Colonic mucosa (tissue), 4 donors: ENCODE results near the gene NID1. TPM values are rescaled to one million over a fixed set of nuclear protein-coding genes. Genes with fewer than 3 reads are reported as not detected.
A peak's percentile ranks its signal among the peaks of the same experiment; 100 is the strongest.

Experiments
- DNase-seq: peaks from one replicate; pipeline ENCODE4 v3.0.0-alpha.2; 2020
- H3K27ac ChIP-seq: fragments of 200-600 bp; one replicate; pipeline ENCODE4 v1.8.0; 2021
- H3K27me3 ChIP-seq: fragments of 200-600 bp; one replicate; pipeline ENCODE4 v1.8.0; 2021
- H3K36me3 ChIP-seq: fragments of 200-600 bp; one replicate; pipeline ENCODE4 v1.8.0; 2021
- H3K4me1 ChIP-seq: fragments of 200-600 bp; one replicate; pipeline ENCODE4 v1.8.0; 2021; ENCODE audit warnings: mild to moderate bottlenecking
- H3K4me3 ChIP-seq: fragments of 200-600 bp; one replicate; pipeline ENCODE4 v1.8.0; 2021
- H3K9ac ChIP-seq, 2 donors: one replicate each; pipeline ENCODE4 v1.7.0; 2013; ENCODE audit warnings: control low read depth in 2 of 2, low read depth in 2 of 2, low read length in 2 of 2
- H3K9me3 ChIP-seq: fragments of 200-600 bp; one replicate; pipeline ENCODE4 v1.8.0; 2021
- CTCF ChIP-seq: fragments of 200-600 bp; IDR thresholded peaks from one replicate; pipeline ENCODE4 v1.8.0; 2022; ENCODE audit warnings: antibody characterized with exemption, mild to moderate bottlenecking
- intact Hi-C: fragments of 100-400 bp; cut with DNase I; formaldehyde crosslinking; loops from one replicate; pipeline ENCODE4 v1.14.1; 2022
- total RNA-seq, 2 donors: library from RNA; stranded (reverse); fragmentation: NEBNext Ultra II Directional in 1 of 2; extraction: Animal tissue kit (Norgen Biotek cat#: 25700) in 1 of 2; gene quantifications; one replicate each; pipeline ENCODE4 v1.2.1, GENCODE V29; 2021
- donor health status: healthy.
- donor health status: DM: no; HTN: no; CAD: no.
- donor health status: DM: no; HTN: no; CAD: no.

The NID1 gene
- total RNA-seq, 2 donors from 2014 or later = 8.8 to 25.5 TPM

DNA sequence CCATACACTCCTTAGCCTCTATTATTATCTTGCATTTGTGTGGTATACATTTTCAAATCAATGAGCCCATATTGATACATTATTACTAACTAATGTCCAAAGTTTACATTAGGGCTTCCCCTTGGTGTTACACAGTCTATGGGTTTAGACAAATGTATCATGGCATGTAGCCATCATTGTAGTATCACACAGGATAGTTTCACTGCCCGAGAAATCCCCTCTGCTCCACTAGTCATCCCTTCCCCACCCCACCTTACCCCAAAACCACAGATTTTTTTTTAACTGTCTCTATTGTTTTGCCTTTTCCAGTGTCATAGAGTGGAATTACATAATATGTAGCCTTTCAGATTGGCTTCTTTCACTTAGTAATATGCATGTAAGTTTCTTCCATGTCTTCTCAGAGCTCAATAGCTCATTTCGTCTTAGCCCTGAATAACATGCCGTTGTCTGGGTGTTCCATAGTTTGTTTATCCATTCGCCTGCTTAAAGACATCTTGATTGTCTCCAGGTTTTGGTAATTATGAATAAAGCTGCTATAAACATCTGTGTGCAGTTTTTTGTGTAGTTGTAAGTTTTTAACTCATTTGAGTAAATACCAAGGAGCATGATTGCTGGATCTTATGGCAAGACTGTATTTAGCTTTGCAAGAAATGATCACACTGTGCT lies 111.8 kb downstream of the NID1 start:
- Histone ChIP-seq H3K4me3 (no peak overlapping the region), H3K27me3 (no peaks in the 10 kb centered on the region), H3K9me3 (no peaks in the 10 kb centered on the region), H3K27ac (no peak overlapping the region), H3K36me3 (no peaks in the 10 kb centered on the region), H3K9ac (no peak overlapping the region), H3K4me1 (no peaks in the 10 kb centered on the region)
- DNase-seq = no peak
- intact Hi-C loops = no loop called here
- no peak for TF ChIP-seq CTCF

DNA sequence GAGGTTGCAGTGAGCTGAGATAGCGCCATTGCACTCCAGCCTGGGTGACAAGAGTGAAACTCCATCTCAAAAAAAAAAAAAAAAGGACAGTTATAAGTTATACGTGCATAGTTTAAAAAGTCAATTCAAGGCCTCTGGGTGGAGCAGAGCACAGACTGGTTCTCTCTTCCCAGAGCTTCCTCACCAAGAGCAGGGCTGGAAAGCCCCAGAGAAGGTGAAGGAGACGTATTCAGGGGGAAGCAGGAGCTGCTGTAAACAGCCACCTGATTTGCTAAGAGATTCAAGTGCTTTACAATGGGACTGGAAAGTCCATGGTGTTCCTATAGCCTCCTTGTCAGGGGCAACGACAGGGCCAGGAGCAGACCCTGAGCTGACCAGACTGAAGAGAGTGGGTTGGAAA lies 113.2 kb downstream of the NID1 start:
- intact Hi-C loops = no loop called here
- Histone ChIP-seq H3K9ac (no peak overlapping the region), H3K36me3 (no peaks in the 10 kb centered on the region), H3K4me3 (no peak overlapping the region), H3K27ac (no peak overlapping the region), H3K27me3 (no peaks in the 10 kb centered on the region), H3K9me3 (no peaks in the 10 kb centered on the region), H3K4me1 (no peaks in the 10 kb centered on the region)
- TF ChIP-seq CTCF = no peak
- peak; percentile 8 for DNase-seq

- H3K27ac ChIP-seq = no peak overlapping the region
- DNase-seq = no peak
- no peak overlapping the region for H3K4me3 ChIP-seq
- no peaks in the 10 kb centered on the region for H3K4me1 ChIP-seq
- H3K9ac ChIP-seq = no peak overlapping the region
- no peaks in the 10 kb centered on the region for H3K9me3 ChIP-seq
- intact Hi-C loops = no loop called here
- no peaks in the 10 kb centered on the region for H3K27me3 ChIP-seq
- H3K36me3 ChIP-seq = no peaks in the 10 kb centered on the region
- no peak for TF ChIP-seq CTCF
These were observed 114.6 kb downstream of the NID1 start for GRCh38 chr1:235950318-235950717.

GRCh38 chr1:235948774-235949427 lies 116.0 kb downstream of the NID1 start:
- no peaks in the 10 kb centered on the region for H3K9me3 ChIP-seq
- H3K9ac ChIP-seq = no peak overlapping the region
- H3K4me1 ChIP-seq = no peaks in the 10 kb centered on the region
- intact Hi-C loops = no loop called here
- H3K4me3 ChIP-seq = no peak overlapping the region
- H3K36me3 ChIP-seq = no peaks in the 10 kb centered on the region
- H3K27me3 ChIP-seq = no peaks in the 10 kb centered on the region
- DNase-seq = peak; percentile 6
- no peak for TF ChIP-seq CTCF
- H3K27ac ChIP-seq = no peak overlapping the region

- intact Hi-C loops = no loop called here
- no peak overlapping the region for H3K9ac ChIP-seq
- no peaks in the 10 kb centered on the region for H3K4me1 ChIP-seq
- H3K4me3 ChIP-seq = no peak overlapping the region
- no peak for TF ChIP-seq CTCF
- no peaks in the 10 kb centered on the region for H3K27me3 ChIP-seq
- H3K36me3 ChIP-seq = no peaks in the 10 kb centered on the region
- DNase-seq = peak; percentile 4
- no peaks in the 10 kb centered on the region for H3K9me3 ChIP-seq
- no peak overlapping the region for H3K27ac ChIP-seq
These were observed 116.9 kb downstream of the NID1 start for GRCh38 chr1:235947989-235948388.
